Measurements from ENCODE around the gene MTMR3.
"Not testable (repeated sequence)": the region's sequence is repeated elsewhere in the genome, so short reads cannot be mapped to it uniquely, and the experiment has no call there.

MTMR3 gene

GRCh38 chr22:29967461-29967860, 84.5 kb downstream of the MTMR3 start:
- no peak for DNase-seq (ENCODE audit: low spot score)

GRCh38 chr22:29971607-29972006, 88.6 kb downstream of the MTMR3 start:
- DNase-seq (ENCODE audit: low spot score), result no peak

GRCh38 chr22:29972121-29972520, 89.1 kb downstream of the MTMR3 start:
- no peak for DNase-seq (ENCODE audit: low spot score)

- no peak for DNase-seq (ENCODE audit: low spot score)
Observed at GRCh38 chr22:29973269-29973668, 90.3 kb downstream of the MTMR3 start.

GRCh38 chr22:29973680-29974079, 90.7 kb downstream of the MTMR3 start:
- not testable (repeated sequence) for DNase-seq (ENCODE audit: low spot score)

- no peak for DNase-seq (ENCODE audit: low spot score)
Observed at GRCh38 chr22:29975494-29975893, 92.5 kb downstream of the MTMR3 start.

GRCh38 chr22:29977107-29977506, 94.1 kb downstream of the MTMR3 start:
- no peak for DNase-seq (ENCODE audit: low spot score)

GRCh38 chr22:29979777-29980321, 96.9 kb downstream of the MTMR3 start:
- no peak for DNase-seq (ENCODE audit: low spot score)

- DNase-seq (ENCODE audit: low spot score), result no peak
Observed at GRCh38 chr22:29983296-29983917, 100.4 kb downstream of the MTMR3 start.

- no peak for DNase-seq (ENCODE audit: low spot score)
Observed at GRCh38 chr22:29985912-29986311, 102.9 kb downstream of the MTMR3 start.

GRCh38 chr22:29987137-29987536, 104.2 kb downstream of the MTMR3 start:
- no peak for DNase-seq (ENCODE audit: low spot score)

- DNase-seq (ENCODE audit: low spot score), result no peak
Observed at GRCh38 chr22:29988719-29989118, 105.7 kb downstream of the MTMR3 start.

GRCh38 chr22:29989446-29989845, 106.5 kb downstream of the MTMR3 start:
- no peak for DNase-seq (ENCODE audit: low spot score)

- DNase-seq (ENCODE audit: low spot score), result no peak
Observed at GRCh38 chr22:29992341-29993275, 109.6 kb downstream of the MTMR3 start.

GRCh38 chr22:29994027-29994715, 111.2 kb downstream of the MTMR3 start:
- DNase-seq (ENCODE audit: low spot score), result peak; percentile 59

GRCh38 chr22:29994943-29995342, 112.0 kb downstream of the MTMR3 start:
- peak; percentile 60 for DNase-seq (ENCODE audit: low spot score)

- DNase-seq (ENCODE audit: low spot score), result no peak
Observed at GRCh38 chr22:29997107-29997506, 114.1 kb downstream of the MTMR3 start.

GRCh38 chr22:29997516-29997915, 114.5 kb downstream of the MTMR3 start:
- DNase-seq (ENCODE audit: low spot score), result no peak

- no peak for DNase-seq (ENCODE audit: low spot score)
Observed at GRCh38 chr22:29998627-29999384, 115.8 kb downstream of the MTMR3 start.

- DNase-seq (ENCODE audit: low spot score), result no peak
Observed at GRCh38 chr22:30000566-30000965, 117.6 kb downstream of the MTMR3 start.

GRCh38 chr22:30001459-30001858, 118.5 kb downstream of the MTMR3 start:
- DNase-seq (ENCODE audit: low spot score), result no peak

Measured in hematopoietic multipotent progenitor cell treated with erythropoietin and hydrocortisone succinate and interleukin-3 and kit ligand, for 17 days (in vitro differentiated cells).